ENCODE measurements around the gene ZBTB20. TPM values are rescaled to one million over a fixed set of nuclear protein-coding genes. Genes with fewer than 3 reads are reported as not detected.

Gene ZBTB20
- total and polyA plus RNA-seq, 7 donors: 0.40 to 74.9 (median 41.7) TPM

GRCh38 chr3:114418107-114418506 is 729.0 kb downstream of the ZBTB20 start:
- intact Hi-C loops (cut with DNase I): loop anchor here in 1 of 2 donors (2.0 to 5.0 kb wide), 2 partner anchors 34 to 35 kb away; no protein-coding TSS in a partner anchor
- TF ChIP-seq CTCF (IDR thresholded peaks at IDR 0.05): no peak
- Histone ChIP-seq H3K4me3 (no peak overlapping the region), H3K9me3 (no peaks in the 10 kb centered on the region), H3K36me3 (ENCODE audit: insufficient read depth in 1 of 2, low read depth in 1 of 2) (no peaks in the 10 kb centered on the region), H3K27me3 (ENCODE audit: insufficient read depth in 3 of 3, low read length in 2 of 3) (no peaks in the 10 kb centered on the region), H3K4me1 (peaks cover 71% of the 10 kb centered on the region), H3K27ac (no peak overlapping the region)
- ATAC-seq (no peak), DNase-seq (no peak)

- DNase-seq (no peak), ATAC-seq (no peak)
- Histone ChIP-seq H3K27ac (no peak overlapping the region), H3K36me3 (ENCODE audit: insufficient read depth in 1 of 2, low read depth in 1 of 2) (no peaks in the 10 kb centered on the region), H3K27me3 (ENCODE audit: insufficient read depth in 3 of 3, low read length in 2 of 3) (no peaks in the 10 kb centered on the region), H3K4me1 (peaks cover 72% of the 10 kb centered on the region), H3K9me3 (no peaks in the 10 kb centered on the region), H3K4me3 (peak overlapping the region; percentile 9)
- 91 to 94% (median 91%) methylated on average over 3 of the region's 3 CpGs for WGBS, 3 donors
- TF ChIP-seq CTCF (IDR thresholded peaks at IDR 0.05): no peak
- intact Hi-C loops (cut with DNase I): loop anchor here in 1 of 2 donors (2.0 to 5.0 kb wide), 2 partner anchors 35 kb away; no protein-coding TSS in a partner anchor
These were observed 729.4 kb downstream of the ZBTB20 start for GRCh38 chr3:114417675-114418074.

GRCh38 chr3:114417265-114417664 is 729.8 kb downstream of the ZBTB20 start:
- intact Hi-C loops (cut with DNase I): loop anchor here in 1 of 2 donors (5.0 kb wide), 1 partner anchor 35 kb away; no protein-coding TSS in a partner anchor
- Histone ChIP-seq H3K27me3 (ENCODE audit: insufficient read depth in 3 of 3, low read length in 2 of 3) (no peaks in the 10 kb centered on the region), H3K36me3 (ENCODE audit: insufficient read depth in 1 of 2, low read depth in 1 of 2) (no peaks in the 10 kb centered on the region), H3K4me3 (peak overlapping the region; percentile 9), H3K27ac (no peak overlapping the region), H3K4me1 (peaks cover 72% of the 10 kb centered on the region), H3K9me3 (no peaks in the 10 kb centered on the region)
- DNase-seq (no peak), ATAC-seq (no peak)
- WGBS, 3 donors: 46 to 65% (median 51%) methylated on average over 5 of the region's 5 CpGs
- no peak for TF ChIP-seq CTCF (IDR thresholded peaks at IDR 0.05)

GRCh38 chr3:114411811-114412803 is 735.0 kb downstream of the ZBTB20 start:
- peaks cover 88% of the 10 kb centered on the region for H3K4me1 ChIP-seq
- TF ChIP-seq CTCF (IDR thresholded peaks at IDR 0.05): peak; percentile 3
- peak overlapping the region; percentile 51 for H3K27ac ChIP-seq
- WGBS, 3 donors: 43 to 62% (median 49%) methylated on average over 9 of the region's 9 CpGs
- H3K4me3 ChIP-seq: peak overlapping the region; percentile 5
- H3K9me3 ChIP-seq: no peaks in the 10 kb centered on the region
- DNase-seq: peak in 1 of 2 donors; percentile 26
- intact Hi-C loops (cut with DNase I): no loop called here
- no peaks in the 10 kb centered on the region for H3K36me3 ChIP-seq (ENCODE audit: insufficient read depth in 1 of 2, low read depth in 1 of 2)
- peak; percentile 55 to 82 (median 74) for ATAC-seq
- no peaks in the 10 kb centered on the region for H3K27me3 ChIP-seq (ENCODE audit: insufficient read depth in 3 of 3, low read length in 2 of 3)

Measured in psoas muscle (tissue), 8 donors.